ENCODE measurements around the gene TCL1B.

TCL1B gene

DNA sequence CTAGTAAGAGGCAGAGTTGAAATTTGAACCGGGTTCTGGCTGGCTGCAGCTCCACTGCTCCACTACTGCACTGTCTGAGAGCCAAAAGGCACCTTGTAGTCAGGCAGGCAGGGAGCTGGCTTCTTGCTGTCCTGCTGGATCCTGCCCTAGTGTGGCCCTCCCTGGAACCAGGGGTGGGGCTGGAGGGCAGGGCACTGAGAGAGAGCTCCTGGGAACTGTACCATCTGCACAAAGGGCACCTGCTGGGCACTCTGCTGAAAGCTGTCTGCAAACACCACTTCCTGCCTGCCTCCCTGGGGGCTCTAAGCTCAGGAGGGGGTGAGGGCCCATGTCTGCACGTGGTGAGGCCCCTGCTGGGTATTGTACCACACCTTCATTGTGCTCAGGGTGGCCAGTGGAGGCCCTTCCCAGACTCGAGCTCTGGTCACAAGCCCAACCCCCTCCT lies 19.0 kb upstream of the TCL1B start:
- no peak for DNase-seq

DNA sequence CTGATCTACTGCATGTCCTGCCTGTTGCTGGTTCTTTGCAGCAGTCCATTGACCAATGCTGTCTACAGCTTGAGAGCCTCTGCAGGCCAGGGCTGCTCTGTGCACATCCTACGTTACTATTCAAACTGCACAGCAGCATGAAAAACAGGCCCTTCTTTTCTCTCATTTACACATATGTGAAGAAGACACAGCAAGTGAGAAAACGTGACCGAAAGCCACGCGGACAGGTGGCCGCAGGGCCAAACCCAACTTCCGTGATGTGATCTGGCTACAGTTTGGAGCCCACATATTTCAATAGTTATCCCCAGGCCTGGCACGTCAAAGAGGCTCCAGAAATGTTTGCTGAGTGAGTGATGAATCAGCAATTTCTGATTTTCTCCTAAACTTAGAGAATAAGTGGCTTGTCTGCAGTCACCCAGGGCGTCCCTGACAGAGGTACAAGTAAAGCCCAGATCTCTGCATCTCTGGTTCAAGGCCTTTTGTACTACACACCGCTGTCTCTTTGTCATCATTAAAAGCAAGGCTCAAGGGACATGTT lies 17.9 kb upstream of the TCL1B start:
- no peak for DNase-seq

DNA sequence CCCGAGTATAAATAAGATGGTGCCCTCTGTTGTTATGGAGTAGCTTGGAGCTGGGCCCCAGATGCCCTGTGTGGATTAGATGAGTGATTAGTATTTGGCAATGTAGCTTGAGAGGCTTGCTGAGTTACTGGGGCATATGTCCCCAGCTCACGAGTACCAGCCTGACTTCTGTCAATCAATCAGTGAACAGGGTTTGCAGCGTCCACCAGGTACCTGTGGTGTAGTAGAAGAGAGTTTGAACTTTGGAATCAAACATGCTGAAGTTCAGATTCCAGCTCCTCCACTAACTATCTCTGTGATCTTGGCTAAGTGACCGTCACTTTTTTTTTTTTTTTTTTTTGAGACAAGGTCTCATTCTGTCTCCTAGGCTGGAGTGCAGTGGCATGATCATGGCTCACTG lies 11.6 kb upstream of the TCL1B start:
- DNase-seq = no peak

DNA sequence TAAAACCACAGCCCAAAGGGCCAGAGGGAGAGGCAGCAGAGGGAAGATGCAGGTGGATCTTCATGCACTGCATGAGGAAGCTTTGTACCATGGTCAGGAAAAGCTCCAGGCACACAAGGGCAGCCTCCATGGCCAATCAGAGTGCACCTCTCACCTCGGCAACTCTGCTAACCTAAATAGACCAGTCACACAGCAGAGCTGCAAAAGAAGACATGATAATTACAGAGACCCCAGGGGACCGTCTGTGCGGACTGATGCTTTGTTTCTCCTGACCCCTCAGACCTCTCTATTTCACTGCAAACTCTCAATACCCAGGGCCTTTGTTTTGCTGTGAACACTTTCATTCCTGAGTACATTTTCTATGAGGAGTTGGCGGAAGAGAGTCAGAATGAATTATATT lies 10.7 kb upstream of the TCL1B start:
- no peak for DNase-seq

DNA sequence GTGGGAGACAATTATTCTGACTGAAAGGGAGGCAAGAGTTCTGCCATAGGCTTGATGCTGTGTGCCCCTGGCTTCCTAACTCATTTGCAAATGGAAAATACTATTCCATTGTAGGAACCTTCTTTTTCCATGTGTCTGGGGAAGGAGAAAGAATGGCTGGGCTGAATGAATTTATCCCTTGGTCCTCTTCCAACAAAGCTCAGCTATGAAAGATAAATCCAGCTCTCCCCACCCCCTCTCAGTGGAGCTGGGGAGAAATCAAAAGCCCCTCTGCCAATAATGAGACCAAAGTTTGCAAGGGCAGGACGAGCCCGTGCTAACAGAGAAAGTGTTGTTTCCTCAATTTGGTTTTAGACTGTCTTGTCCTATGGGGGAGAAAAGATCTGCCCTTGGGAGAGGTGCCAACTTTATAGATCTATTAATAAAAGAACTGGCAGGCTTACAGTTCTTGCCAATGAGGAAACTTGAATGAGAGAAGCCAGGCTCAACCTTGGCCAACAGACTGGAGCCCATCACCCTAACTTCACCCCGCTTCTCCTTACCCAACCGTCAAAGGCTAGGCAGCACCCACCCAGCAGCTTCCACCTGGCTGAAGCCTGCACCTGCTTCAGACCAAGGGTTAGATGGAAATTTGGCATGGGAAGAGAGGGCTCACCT lies 8.9 kb upstream of the TCL1B start:
- DNase-seq = no peak

DNA sequence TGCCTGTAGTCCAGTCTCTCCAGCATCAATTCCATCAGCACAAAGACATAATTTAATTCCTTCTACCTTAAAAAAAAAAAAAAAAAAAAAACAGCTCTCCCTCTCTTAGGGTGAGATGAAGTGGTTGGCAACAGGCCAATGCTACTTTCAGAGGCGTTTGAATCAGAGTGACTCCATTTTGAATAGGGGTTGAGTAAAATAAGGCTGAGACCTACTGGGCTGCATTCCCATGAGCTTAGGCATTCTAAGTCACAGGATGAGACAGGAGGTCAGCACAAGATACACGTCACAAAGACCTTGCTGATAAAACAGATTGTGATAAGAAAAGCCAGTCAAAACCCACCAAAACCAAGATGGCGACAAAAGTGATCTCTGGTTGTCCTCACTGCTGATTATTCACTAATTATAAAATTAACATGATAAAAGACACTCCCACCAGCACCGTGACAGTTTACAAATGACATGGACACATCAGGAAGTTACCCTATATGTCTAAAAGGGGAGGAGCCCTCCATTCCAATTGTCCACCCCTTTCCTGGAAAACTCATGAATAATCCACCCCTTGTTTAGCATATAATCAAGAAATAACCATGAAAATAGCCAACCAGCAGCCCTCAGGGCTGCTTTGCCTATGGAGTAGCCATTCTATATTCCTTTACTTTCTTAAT lies 6.9 kb upstream of the TCL1B start:
- no peak for DNase-seq

DNA sequence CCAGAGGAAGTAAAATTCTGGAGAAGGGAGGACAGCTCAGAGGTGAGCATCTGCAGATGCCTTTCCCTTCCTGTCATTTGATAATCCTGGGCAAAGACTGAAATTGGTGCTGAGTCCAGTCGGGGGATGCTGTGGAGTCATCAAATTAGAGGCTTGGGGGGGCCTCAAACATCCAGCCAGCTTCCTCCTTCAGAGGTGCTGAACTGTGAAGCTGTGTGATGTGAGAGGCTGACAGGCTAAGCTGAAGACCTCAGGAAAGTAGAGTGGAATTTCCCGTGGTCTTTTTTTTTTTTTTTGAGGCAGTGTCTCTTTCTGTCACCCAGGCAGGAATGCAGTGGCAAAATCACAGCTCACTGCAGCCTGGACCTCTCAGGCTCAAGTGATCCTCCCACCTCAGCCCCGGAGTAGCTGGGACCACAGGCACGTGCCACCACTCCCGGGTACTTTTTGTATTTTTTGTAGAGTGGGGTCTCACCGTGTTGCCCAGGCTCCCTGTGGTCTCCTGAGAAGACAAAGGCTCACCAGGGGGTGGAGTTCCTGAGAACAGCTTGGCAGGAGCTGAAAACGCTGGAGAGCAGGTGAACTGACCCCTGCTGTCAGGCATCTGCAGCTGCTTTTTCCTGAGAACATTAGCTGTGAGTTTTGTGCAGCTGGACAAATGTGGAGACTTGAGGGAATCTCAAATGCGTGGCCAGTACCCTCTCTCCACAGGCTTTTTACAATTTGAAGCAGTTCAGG lies 6.1 kb upstream of the TCL1B start:
- no peak for DNase-seq

DNA sequence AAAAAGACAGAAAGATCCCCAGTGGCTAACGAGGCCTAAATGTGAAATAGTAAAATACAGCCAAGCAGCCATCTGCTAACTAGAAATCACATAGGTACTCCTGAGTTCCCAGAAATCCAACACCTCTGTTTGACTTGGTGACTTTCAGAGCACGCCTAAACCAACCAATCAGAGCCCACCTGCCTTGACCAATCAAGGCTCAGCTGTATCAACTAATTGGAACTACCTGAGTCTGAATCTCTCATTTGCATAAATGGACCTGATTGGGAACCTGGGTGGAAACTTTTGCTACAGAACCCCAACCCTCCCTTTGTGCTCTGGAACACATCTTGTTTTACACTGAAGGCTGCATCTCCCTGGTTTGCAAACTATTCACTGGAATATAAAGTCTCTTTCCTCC lies 5.1 kb upstream of the TCL1B start:
- no peak for DNase-seq

DNA sequence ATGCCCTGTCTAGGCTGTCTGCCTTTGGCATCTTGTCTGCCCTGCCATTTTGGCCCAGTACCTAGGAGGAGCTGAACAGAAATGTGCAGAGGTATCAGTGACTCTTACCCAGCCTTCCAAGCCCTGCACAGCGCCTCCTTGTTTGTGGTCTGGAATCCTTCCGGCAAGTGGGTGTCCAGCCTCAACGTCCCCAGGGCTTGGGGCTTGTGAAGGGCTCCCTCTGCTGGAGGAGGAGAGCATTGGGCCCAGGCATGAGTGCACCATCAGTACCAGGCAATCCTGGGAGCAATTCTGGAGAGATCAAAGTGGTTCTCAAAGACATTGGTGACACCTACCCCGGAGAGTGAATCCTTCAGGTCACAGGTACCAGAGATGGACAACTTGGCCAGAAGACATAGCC lies 2.4 kb upstream of the TCL1B start:
- DNase-seq = peak; percentile 21

DNA sequence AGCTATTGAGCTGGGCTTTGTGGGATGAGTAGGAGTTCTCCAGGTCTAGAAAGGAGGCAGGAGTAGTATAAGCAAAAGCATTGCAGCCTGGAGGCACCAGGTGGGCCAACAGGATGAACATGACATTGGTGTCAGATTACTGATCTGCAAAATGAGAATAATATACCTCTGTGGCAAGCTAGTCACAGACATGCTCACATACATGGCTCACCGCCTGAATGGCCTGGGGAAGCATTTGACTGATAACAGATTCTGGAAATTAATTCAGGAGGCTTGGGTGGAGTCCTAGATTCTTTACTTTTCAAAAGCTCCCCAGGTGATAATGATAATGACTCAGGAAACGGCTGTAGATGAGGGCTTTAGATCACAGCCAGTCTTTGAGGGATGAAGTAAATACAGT lies 709 bp downstream of the TCL1B start:
- DNase-seq = no peak

DNA sequence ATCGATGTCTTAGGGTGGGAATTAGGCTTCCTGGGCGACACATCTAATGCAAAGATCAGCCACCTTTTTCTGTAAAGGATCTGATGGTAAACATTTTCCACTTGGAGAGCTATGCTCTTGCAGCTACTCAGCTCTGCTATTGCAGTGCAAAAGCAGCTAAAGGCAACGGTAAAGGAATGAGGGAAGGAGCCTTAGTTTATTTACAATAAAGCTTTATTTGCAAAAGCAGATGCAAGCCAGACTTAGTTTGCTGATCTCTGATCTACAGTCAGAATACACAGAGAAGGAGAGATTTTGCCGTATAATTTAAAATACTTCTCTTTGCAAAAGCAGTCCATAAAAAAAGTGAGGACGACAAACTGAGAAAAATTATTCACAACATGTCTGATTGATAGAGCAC lies 3.2 kb downstream of the TCL1B start:
- DNase-seq = no peak

DNA sequence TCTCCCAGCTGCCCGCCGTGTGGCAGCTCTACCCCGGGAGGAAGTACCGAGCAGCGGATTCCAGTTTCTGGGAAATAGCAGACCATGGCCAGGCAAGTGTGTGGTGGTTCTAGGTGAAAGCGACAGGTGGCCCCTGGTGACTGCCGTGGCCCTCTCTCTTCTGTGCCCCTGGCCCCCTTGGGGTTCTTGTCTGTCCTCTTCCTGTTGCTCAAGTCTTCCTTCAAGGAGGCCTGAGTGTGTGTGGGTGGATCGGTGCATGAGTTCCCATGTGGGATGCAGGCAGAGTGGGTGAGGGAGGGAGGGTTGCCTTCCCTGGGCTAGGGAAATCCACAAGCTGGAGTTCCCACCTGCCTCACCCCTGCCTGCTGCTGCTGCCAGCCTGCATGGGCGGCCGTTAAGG lies 4.6 kb downstream of the TCL1B start:
- DNase-seq = no peak

DNA sequence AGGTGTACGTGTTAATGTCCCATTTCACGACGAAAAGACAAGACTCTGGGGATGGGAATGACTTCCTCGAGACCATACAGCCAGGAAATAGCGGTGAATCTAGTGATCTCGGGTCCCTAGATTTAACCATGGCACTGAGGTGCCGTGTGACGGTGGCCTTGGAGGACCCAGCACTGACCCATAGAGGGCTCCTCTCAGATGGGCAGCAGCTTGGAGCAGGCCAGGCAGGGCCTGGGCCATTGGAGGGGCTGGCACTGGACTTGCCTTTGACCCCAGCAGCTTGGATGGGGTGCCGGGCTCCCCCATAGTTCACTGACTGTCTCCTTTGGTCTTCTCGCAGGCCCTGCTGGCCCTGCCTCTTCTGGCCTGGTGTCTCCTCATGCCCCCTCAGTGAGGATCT lies 5.4 kb downstream of the TCL1B start:
- no peak for DNase-seq

DNA sequence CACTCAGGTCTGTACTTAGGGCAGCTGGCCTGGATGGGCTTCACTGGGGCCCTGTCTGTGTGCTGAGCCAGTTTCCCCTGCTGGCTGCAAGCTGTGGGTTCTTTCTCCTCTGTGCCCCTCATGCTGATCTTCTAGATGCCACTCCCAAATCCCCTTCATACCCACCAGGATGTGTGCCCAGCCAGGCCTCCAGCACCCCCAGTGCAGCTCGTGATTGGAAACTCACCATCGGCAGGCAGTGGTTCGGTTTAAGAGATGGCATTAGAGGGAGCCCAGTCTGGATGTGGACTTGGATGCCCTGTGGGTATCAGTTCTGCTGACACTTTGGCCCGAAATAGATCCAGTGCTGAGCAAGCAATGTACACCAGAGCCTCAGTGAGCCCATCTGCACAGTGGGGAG lies 5.9 kb downstream of the TCL1B start:
- DNase-seq = no peak

DNA sequence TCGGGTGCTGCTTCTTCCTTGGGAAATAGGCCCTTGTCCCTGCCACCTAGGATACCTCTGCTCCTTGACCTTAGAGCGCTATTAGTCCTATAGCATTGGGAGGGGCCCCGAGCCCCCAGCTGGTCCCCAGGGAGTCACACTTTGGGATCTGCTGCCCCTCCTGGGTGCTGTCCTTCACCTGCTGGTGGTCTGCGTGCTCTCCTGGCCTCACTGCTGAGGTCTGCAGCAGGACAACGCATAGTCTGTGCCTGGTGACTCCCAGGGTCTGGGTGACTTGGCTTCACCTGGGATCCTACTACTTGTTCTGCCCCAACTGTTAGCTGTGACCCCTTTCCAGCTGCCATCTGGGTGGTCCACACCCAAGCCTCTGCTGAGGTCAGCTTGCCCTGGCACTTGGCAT lies 8.8 kb downstream of the TCL1B start:
- no peak for DNase-seq

DNA sequence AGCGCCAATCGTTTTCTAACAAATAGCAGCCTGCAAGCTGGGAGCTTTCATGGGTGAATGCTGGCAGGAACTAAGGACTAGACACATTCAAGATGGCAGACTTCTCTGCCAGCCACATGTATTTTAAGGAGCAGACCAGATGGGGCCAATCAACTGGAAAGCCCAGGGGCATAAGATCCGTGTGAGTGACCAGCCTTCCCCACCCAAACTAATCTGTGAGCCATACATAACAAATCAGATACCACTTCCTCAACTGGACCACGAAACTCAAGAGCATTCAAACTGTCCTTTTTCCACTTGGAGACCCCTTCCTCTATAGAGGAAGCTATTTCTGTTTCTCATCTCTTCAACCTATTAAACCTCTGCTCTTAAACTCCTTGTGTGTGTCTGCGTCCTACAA lies 9.7 kb downstream of the TCL1B start:
- DNase-seq = no peak

DNA sequence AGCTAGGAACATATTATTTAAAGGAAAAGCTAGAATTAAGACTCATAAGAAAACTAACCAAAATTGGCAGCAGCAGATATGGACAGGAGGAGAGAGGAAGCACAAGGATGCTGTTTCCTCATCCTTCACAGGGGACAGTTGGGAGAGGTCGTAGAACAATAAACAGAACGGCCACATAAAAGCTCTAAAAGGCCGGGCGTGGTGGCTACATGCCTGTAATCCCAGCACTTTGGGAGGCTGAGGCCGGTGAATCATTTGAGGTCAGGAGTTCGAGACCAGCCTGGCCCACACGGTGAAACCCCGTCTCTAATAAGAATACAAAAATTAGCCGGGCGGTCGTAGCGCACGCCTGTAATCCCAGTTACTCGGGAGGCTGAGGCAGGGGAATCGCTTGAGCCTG lies 10.5 kb downstream of the TCL1B start:
- no peak for DNase-seq

DNA sequence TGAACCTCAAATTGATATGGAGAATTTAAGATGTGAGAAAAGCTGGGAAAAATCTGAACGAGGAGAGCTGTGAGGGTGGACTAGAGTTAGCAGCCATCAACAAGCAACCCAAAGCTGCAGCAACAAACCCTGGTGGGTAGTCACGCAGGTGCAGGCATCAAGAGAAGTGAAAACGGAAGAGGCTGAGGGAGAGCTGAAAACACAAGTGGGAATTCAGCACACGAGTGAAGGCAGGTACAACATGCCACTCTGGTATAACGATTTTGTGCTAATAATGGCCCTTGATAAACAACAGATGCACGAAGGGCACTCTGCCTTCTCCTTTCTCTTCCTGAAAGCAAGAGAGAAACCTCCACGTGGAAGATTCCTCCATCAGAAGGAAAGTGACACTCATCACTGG lies 11.5 kb downstream of the TCL1B start:
- DNase-seq = no peak

DNA sequence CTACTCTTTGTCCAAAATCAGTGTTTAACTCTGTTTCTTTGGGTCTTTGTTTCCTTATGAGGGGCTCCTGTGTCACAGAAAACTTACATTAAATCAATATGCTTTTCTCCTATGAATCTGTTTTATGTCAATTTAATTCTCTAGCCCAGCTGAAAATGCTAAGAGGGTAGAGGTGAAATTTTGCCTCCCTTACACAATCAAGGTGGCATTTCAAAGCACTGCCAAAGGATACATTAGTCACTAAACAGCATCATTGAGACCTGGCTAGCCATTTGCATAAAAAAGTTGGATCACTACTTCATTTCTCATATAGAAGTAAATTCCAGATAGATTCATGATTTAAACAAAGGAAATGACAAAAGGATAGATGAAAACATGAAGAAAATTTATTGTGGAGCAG lies 12.1 kb downstream of the TCL1B start:
- DNase-seq = no peak

DNA sequence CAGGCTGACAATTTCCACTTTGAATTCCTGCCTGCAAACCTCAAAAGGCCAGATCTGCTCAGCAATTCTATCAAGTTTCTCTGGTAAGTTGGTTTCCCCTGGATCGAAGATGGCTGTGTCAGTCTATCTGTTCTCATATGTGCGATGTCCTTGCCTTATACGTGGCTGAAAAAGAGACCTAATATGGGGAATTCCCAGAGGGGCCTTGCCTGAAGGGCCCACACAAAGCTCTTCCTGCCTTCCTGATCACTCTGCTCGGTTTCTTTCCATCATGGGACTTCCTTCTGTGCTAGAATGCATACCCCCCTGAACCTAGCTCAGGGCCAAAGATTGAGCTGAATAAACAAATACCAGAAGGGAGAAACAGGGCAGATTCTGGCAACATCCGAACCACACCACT lies 13.2 kb downstream of the TCL1B start:
- no peak for DNase-seq

DNA sequence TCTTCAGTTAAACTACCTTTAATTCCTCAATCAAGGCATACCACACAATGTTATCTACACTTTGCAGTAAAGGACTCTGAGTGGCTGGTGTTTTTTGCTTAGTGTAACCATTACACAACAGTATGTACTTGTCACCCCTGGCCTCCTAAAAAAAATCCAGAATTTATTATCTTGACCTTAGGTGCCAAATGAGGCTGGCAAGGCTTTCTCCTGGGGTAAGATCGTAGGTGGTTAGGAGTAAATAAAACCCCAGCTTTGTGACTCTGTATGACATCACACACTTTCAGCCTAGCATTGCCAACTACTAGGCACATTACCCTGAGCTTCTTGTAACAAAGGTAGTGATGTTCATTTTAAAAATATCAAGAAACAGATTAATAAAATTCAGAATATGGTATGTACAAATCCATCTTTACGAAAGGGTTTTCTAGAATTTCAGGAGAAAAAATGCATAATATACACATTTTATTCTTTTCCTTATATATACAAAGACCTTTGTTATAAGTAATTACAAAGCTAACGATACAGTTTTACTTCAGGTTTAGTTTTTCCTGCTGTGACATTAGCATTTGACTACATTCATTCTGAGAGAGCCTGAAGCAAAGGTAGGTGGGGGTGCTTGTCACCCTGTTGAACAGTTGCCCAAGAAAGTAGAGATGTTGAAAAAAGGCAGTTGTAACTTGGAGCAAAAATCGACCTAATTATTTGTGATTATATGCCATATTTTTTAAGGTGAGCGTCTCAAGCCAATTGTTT lies 14.2 kb downstream of the TCL1B start:
- no peak for DNase-seq

DNA sequence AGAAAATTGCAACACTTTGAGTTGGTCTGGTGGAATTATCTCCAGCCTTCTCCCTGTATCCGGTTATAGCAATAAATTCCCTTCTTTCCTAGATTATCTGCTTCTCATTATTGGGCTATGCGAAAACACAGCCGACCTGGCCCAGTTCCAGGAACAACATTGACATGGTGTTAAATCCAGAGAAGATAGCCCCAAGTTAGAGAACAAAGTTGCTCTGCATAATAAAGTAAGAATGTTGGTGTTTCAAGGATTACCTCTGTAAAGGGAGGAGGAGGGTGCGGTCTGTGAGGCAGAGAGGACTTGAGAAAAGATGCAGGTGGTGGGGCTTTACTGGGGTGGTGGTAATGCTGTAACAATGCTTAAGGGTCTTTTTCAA lies 15.6 kb downstream of the TCL1B start:
- no peak for DNase-seq

DNA sequence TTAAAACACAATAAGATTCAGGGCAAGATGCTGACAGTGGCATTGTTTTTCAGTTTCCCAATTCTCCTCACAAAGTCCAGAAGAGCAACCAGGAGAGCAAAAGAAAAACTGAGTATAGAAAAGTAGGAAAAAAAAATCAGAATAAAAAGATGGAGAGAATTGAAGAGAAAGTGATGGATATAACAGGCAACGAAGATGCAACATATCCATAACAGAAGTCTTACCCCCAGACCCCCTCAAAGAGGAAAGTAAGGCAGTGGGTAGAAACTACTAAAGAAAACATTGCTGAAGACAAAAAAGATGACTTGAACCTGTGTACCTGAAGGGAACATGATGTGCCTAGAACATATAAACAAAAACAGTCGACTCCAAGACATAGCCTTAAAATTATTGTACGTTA lies 17.1 kb downstream of the TCL1B start:
- DNase-seq = no peak

DNA sequence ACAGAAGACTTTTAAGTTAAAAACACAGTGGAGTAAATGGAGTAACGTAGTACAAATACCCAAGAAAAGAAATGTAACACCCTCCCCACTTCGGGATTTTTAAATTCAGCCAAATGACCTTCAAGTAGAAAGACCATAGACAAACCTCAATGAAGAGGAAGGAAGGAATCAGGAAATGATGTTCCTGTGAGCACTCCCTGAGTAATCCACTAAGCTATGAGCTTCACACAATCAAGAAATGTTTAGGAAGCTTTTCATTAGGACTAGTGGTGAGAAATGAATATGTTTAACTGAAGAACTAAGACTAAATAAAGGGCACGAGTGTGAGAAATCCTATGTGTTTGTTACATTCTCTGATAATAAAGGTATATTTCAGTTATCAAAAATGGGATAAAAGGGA lies 17.6 kb downstream of the TCL1B start:
- DNase-seq = no peak
